Inflammatory macrophage (primary cell): Measurements from ENCODE around the gene PPTC7.
"Not testable (repeated sequence)": the region's sequence is repeated elsewhere in the genome, so short reads cannot be mapped to it uniquely, and the experiment has no call there.

Source experiments
- DNase-seq, 2 donors: peaks; one replicate each; pipeline ENCODE4 v3.0.0-alpha.2; 2020 to 2022
- total RNA-seq, 18 experiments: gene quantifications; one replicate each; lab custom pipeline; 2026; ENCODE audit warnings: mixed read lengths in 6 of 18, inconsistent platforms in 2 of 18; lab: John Stamatoyannopoulos, UW

The PPTC7 gene, protein sequence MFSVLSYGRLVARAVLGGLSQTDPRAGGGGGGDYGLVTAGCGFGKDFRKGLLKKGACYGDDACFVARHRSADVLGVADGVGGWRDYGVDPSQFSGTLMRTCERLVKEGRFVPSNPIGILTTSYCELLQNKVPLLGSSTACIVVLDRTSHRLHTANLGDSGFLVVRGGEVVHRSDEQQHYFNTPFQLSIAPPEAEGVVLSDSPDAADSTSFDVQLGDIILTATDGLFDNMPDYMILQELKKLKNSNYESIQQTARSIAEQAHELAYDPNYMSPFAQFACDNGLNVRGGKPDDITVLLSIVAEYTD
- total RNA-seq, result 20.2 to 86.7 (median 35.6) reads per million in 18 experiments

DNA sequence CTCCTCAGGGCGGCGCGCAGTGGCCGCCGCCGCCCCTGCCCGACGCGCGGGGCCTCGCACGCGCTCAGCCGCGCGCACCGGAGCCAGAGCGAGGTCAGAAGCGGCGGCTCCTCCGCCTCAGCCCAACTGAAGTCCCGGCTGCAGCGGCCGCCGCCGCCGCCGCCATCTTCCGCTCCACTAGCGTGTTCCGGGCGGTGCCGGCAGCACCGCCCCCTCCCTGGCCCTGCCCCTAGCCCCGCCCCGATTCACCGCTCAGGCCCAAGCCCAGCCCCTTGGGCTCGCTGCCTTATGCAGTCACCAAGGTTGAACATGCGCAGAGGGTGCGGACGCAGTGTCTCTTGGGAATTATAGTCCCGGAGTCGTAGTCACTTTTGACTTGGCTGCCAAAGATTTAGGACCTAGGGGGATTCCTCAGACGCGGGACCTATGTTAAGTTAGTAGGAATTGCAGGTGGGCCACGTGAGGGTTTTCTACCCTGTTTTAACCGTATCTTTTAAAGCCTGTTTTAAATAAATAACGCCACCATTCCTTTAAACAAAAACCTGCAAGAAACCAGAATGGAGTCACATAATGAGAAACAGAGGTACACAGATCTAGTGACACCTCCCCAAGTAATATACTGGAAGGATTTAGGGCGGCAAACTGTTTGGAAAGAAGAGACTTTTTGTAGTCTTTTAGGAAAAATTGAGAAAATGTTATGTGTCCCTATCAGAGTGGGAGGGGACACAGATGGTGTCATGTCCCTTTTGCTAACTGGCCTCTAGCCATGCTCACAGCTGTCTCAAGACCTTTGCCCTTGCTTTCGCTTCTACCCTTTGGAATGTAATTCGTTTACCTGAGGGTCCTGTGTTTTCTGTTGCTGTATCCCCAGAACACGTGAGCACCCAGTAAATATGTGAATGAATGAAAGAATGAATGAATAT is at the start of gene PPTC7:
PPTC7 (minus strand) TSS at position 182 of the 923 bp plus-strand sequence. CDS start 287 bp downstream, outside the sequence.
- peak; percentile 96 to 97 for DNase-seq

DNA sequence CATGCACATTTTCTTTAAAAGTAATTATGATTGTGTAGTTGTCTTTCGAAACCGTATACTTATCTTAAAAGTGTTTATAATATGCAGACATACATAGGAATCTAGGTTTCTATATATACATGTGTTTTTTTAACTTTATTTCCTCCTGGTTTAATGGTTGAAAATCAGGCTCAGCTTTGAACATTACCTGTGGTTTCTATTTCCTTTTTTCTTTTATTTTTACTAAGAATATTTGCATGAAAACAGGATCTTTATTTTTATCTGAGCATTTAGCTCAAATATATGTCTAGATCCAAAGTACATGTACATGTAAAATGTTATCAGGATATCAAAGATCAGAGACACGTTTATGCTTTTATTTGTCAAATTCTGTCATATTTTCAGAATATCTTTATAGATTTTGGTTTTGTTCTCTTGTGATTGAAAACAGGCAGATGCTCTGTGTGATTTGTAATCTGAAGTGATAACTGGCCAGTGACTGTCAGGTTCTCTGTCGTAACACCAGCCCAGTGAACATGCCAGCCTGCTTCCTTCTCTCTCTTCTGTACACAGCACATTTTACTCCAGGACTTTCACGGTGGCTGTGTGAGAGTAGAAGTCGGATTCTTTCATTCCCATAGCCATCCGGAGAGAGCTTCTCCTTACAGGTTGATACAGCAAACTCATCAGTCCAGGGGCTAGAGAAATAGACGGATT is 44.5 kb upstream of the PPTC7 start:
- peak; percentile 38 to 43 for DNase-seq

DNA sequence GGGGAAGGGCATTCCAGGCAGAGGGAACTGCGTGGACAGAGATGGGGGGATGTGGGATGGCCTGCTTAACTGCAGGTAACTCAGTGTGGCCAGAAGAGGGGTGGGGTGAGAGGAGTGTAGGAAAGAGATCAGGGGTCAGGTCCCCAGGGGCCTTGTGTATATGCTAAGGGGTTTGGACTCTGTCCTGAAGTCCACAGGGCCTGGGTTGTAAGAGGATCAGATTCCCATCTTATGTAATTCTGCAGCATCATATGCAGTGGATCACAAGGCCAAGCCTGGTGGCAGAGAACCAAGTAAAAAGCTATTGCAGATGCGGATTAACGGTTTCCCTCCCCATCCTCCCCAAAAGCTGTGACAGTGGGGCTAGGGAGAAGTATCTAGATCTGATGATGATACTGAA is 39.5 kb upstream of the PPTC7 start:
- DNase-seq, result no peak

DNA sequence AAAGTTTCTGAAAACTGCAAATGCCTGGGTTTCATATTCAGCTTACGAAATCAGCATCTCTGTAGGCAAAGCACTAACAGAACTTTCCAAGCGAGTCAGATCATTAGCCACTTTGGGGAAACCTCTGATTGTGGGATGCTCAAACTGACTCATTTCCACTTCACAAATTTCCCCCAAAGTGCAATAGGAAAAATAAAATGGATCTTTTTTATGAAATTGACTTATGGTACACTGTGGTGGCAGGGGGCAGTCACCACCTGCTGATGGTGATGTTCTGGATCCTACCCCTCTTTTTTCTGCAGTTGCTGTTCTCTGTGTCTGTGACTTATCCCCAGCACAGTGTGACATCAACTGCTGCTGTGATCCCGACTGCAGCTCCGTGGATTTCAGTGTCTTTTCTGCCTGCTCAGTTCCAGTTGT is 36.4 kb upstream of the PPTC7 start:
- no peak for DNase-seq

DNA sequence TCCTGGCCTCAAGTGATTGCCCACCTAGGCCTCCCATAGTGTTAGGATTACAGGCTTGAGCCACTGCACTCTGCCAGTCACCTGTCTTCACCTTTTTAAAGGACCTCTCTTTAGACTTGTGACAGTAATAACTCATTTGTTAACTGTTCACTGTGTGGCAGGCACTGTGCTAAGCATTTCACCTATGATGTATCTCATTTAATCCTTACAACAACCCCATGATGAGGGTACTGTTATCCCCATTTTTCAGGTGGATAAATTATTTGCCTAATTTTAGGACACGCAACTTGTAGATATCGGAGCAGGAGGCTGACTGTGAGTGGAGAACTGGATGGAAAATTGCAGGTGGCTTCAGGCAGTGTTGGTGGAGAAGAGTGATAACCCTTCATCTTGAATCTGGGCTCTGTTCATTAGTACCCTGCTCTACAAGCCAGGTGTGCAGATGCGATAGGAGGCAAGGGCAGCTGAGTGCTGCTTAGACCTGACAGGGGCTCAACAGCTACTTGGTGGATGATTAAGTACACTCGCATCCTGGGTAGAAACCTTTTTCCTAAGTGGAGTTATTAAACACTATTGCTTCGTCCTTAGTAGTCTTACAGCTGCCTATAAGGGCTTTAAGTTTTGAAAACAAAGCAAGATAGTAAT is 33.5 kb upstream of the PPTC7 start:
- DNase-seq, result no peak

DNA sequence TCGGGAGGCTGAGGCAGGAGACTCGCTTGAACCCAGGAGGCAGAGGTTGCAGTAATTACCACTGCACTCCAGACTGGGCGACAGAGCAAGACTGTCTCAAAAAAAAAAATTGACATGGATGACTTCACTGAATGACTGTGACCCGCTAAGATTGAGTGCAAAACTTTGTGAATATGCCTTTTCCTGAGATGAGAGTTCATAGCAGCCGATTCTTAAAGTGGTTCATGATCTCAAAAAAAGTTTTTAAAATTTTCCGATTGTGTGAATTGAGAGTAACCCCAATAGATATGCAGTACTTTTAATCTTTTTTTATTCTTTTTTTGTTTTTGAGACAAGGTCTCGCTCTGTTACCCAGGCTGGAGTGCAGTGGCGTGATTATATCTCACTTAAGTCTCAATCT is 32.1 kb upstream of the PPTC7 start:
- no peak for DNase-seq

DNA sequence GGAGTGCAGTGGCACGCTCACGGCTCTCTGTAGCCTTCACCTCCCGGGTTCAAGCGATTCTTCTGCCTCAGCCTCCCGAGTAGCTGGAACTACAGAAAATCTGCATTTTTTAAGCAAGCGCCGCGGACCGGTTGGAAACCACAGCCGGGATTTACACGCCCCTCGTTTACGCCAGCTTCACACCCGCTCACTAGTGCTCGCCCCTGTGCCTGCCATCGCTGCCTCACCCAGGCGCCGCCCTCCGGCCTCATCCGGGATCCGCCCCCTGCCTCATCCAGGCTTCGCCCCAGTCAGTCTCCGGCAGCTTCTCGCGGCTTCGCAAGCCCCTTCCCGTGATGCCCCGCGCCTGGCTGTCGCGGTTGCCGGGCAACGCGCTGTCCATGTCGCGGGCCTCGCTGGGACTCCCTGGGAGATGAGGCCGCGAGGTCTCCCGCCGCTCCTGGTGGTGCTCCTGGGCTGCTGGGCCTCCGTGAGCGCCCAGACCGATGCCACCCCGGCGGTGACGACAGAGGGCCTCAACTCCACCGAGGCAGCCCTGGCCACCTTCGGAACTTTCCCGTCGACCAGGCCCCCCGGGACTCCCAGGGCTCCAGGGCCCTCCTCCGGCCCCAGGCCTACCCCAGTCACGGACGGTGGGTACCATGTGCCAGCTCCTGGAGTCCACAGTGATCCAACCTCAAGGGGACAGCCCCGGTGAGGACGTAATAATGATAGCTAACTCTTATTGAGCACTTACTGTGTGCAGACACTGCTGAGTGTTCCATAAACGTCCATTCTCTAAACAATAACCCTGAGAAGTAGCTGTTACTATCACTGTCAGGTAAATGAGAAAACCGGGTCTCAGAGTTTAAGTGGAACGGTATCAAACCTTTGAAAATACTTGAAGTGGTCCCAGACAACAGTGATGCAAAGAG is 30.9 kb upstream of the PPTC7 start, which contains the start of gene TCTN1:
TCTN1 (plus strand) TSS at position 359 of the 914 bp plus-strand sequence; CDS start at position 413, 54 bp downstream.
- DNase-seq, result peak; percentile 95 to 97

DNA sequence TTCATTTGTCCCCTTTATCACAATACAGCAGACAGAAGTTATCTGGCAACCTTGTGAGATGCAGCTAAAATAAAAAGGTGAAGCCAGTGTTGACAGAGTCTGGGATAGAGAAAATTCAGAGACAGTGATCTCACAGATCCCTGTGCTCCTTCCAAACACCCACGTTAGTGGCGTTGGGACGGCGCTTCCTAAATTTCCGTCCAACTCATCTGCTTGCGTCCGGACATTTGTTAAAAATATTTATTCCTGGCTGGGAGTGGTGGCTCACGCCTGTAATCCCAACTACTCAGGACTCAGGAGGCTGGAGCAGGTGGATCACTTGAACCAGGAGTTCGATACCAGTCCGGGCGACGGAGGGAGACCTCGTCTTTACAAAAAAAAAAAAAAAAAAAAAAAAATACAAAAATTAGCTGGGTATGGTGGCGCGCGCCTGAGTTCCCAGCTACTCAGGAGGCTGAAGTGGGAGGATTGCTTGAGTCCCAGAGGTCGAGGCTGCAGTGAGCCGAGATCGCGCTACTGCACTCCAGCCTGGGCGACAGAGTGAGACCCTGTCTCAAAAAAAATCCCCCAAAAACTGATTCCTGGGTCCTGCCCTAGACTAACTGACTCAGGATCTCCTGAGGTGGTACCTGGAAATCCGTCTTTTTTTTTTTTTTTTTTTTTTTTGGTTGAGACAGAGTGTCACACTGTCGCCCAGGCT is 30.1 kb upstream of the PPTC7 start:
- DNase-seq, result no peak

DNA sequence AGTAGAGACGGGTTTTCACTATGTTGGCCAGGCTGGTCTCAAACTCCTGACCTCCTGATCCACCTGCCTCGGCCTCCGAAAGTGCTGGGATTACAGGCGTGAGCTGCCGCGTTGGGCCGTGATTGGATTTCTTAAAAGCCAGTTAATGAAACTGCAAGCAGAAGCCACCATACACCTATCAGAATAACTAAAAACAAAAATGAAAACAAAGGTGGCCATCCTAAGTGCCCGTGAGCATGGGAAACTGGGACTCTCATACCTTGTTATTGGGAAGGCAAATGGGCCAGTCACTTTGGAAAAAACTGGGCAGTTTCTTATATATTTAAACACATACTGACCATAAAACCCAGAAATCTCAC is 23.1 kb upstream of the PPTC7 start:
- no peak for DNase-seq

DNA sequence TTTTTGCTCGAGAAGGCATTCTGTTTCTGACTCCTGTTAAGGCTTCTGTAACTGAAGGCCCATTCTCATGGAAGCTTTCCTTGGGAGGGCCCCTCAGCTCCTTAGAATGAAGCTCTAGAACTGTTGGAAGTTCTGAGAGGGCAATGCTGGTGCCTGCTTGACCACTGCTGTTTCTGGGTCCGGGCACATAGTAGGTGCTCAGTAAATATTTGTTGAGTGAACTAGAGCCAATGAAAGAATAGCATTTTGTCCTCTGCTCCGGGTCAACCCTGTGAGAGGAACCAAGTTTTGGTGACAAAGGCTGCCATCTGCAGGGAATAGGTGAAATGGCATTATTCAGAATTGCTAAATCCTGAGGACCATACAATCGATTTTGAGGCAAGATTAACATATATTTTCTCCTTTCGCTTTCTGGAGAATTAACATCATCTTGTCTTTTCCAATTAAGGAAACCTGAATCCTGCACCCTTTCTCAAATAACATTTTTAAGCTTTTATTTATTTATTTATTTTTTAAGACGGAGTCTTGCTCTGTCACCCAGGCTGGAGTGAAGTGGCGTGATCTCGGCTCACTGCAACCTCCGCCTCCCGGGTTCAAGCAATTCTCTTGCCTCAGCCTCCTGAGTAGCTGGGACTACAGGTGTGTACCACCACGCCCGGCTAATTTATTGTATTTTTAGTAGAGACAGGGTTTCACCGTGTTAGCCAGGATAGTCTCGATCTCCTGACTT is 19.1 kb upstream of the PPTC7 start:
- DNase-seq, result peak; percentile 69 to 74

DNA sequence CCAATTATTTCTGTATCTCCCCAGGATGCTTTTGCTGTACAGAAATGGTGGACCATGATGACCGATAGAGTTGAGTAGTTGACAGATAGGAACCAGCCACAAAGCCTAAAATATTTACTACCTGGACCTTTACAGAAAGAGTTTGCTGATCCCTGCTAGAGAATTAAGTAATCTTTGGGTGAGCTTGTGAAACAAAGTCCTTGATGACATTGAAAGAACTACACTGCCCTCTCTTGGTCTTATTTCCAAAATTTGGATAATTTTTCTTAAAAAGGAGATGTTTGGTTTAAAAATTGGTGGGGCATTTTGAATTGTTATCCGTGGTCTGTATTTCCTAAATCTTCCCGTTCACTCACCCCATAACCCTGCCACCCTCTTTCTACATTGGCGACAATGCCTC is 17.1 kb upstream of the PPTC7 start:
- peak; percentile 62 to 90 for DNase-seq

DNA sequence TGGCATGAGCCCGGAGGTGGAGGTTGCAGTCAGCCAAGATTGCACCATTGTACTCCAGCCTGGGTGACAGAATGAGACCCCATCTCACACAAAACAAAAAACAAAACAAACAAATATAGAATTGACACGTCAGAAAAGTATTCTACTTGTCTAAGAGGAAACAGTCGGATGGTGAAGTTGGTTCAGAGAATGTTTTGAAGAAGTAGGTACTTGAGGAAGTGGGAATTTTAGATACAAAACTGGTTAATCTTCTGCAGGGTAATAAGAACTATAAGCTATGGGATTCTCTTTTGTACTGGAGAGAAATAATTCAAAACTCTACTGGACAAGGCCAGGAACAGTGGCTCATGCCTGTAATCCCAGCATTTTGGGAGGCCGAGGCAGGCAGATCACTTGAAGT is 16.2 kb upstream of the PPTC7 start:
- DNase-seq, result peak; percentile 31 to 62

DNA sequence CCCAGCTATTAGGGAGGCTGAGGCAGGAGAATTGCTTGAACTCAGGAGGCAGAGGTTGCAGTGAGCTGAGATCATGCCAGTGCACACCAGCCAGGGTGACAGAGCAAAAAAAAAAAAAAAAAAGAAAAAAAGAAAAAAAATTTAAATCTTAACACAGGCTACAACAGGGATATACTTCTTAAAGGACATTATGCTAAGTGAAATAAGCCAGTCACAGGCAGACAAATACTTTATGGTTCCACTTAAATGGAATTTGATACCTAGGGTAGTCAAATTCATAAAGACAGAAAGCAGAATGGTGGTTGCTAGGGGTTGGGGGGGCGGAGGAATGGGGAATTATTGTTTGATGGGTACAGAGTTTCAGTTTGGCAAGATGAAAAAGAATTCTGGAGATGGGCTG is 14.8 kb upstream of the PPTC7 start:
- DNase-seq, result no peak

DNA sequence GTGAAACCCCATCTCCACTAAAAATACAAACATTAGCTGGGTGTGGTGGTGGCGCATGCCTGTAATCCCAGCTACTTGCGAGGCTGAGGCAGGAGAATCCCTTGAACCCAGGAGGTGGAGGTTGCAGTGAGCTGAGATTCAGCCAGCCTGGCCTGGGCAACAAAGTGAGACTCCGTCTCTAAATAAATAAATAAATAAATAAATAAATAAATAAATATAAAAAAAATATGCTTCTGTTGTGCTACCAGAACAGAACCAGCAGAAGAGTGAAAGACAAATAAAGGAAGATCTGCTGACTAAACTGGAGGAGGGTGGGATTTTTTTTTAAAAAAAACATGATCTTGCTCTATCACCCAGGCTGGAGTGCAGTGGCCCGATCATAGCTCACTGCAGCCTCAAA is 9.8 kb upstream of the PPTC7 start:
- DNase-seq, result not testable (repeated sequence)

DNA sequence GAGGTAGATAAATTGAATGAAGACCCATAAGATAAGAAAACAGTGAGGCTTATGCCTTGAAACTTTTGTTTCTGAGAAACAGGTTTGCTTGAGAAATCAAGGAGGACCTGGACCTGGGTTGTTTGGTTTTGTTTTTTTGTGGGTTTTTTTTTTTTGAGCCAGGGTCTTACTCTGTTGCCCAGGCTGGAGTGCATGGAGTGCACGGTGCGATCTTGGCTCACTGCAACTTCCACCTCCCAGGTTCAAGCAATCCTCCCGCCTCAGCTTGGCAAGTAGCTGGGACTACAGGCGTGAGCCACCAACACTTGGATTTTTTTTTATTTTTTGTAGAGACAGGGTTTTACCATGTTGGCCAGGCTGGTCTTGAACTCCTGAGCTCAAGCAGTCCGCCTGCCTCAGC is 9.0 kb upstream of the PPTC7 start:
- no peak for DNase-seq

DNA sequence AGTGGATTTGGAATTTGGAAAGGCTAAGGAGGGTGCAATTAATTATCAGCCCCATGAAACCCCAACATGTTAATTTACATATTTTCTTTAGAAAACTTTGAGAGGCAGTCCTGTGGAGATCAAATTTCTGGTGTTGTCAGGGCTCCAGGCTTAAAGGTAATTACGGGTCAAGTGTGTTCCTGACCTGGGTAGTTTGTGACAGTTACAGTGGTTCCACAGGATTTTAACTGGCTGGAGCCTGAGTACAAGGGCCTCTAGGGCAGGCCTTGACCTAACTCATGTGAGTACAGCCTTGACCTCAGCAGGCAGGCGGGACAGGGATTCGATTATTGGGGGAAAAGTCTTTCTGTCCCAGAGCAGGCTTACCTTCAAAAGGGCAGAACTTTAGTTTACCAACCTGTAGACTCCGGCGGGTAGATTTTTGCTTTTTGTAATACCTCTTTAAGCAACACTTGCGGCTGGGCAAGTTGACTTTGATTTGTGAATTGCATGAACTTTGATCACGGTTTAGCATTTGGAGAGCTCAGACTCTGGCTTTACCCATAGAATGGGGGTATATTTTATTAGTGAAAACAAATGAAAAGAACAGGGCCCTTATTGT is 8.4 kb upstream of the PPTC7 start:
- no peak for DNase-seq

DNA sequence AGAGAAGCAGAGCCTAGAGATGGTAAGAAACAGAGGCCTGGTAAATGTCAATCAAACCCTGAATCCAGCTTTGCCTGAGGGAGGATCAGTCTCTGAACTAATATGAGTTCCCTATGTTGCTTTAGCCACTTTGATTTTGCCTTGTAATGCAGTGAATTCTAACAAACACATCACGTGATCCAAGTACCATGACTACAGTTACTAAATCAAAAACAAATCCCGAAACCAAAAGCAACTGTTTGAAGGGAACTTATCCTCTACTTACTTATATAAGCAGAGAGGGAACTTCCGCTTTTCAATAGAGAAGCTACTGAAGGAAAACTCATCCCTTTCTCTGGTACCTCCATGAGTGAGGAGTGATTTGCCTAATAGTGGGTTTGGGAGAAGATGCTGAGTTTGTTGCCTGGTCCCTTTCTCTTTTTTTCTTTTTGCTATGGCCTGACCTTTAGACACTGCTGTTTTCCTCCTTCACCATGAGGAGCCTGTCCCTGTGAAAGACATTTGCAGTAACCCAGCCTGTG is 7.7 kb upstream of the PPTC7 start:
- DNase-seq, result peak; percentile 90 to 99

DNA sequence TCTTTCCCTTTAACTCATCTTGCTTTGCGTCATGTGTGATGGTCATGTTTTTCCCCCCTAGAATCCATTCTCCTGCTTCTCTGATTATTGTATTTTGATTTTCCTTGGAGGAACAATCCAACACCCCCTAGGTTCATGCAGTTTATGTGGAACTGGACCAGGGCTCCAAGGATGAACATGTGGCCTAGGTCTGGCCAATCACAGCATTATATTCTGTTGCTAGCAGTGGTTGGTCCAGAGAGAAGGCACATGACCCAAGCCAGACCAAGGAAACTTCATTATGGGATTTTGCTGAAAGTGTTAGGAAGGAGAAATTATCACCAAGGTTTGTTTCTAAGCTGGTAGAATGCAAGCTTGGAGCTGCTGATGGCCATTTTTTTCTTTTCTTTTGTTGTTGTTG is 6.9 kb upstream of the PPTC7 start:
- no peak for DNase-seq

DNA sequence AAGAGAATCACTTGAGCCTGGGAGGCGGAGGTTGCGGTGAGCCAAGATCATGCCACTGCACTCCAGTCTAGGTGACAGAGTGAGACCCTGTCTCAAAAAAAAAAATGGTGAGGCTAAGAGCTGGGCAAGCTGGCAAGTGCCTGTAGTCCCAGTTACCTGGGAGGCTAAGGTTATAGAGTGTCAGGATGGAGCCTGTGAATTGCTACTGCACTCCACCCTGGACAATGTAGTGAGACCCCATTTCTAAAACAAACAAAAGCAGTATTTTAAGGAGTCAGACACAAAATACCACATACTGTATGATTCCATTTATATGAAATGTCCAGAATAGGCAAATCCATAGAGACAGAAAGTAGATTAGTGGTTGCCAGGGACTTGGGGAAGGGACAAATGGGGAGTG is 4.0 kb upstream of the PPTC7 start:
- DNase-seq, result not testable (repeated sequence)
